CD4-positive, alpha-beta T cell treated with Interleukin-2 at 100 ng/mL for 4 hours (primary cell): ENCODE measurements around the gene IGFL4.

Experiments used
- DNase-seq: peaks from one replicate; pipeline ENCODE4 v3.0.0-alpha.2; 2020; ENCODE audit warnings: low spot score

IGFL4 gene

DNA sequence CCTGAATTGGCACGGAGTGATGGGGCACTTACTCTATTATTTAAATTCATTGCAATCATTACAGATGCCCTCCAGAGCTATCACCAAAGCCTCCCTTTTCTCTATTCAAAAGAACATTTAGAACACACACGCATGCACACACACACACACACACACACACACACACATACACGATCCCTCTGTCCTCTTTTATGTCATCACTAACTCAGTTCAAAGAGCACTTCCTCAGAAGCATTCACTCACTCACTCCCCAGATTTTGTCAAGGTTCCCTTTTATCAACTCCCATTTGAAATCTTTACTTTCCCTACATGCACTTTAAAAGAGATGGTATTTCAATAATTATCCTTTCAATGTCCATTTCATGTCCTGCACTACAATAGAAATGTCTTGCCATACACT is 22.4 kb upstream of the IGFL4 start:
- no peak for DNase-seq

DNA sequence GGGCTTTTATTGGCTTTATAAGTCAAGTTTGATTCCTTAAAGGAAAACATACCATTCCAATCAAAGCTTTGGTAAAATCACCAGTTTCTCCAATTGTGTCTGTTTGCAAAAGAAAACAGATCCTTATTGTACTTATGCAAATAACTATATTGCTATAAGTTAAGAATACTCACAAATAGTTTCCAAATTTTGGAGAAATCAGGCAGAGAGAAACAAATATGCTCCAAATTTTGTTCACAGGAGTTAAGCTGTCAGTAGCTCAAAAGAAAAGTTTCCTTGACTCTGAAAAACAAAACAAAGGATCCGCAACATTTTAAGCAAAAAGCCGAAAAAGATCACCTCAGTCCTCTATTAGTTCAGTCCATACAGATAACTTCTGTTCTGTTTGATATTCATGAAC is 19.2 kb upstream of the IGFL4 start:
- DNase-seq, result no peak

- DNase-seq, result no peak
These were observed 18.0 kb upstream of the IGFL4 start for GRCh38 chr19:46058778-46059177.

DNA sequence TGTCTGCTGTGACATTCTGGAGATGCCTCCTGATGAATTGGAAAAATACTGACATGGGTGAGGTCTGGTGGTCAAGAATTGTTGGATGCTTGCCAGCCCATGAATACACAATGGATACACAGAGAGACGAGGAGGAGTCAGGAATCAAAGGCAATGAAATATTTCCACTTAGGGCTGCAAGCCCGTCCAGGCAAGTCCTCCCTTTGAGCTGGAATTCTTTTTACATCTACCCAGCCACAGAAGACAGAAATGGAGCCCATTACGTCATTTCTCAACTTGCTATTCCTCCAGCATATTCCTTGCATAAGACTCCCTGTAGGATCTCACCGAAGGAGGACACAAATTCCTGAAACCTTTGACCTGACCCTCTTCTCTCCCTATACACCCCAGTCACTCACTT is 15.7 kb upstream of the IGFL4 start:
- DNase-seq, result no peak

DNA sequence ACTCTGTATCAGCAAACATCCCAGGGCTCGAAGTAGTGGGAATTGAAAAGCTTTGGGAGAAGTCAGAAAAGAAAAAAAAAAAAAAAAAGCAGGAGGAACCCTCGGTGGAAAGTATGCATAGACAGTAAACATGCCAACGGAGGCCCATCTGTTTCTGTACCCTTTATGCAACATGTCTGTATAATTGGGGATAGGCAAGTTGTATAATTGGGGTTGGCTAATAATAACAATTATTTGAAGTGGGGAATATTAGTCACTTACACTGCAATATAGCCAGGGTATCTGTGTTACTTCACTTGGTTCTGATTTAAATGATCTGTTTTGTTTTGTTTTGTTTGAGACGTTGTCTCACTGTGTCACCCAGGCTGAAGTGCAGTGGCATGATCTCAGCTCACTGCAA is 12.1 kb upstream of the IGFL4 start:
- no peak for DNase-seq

DNA sequence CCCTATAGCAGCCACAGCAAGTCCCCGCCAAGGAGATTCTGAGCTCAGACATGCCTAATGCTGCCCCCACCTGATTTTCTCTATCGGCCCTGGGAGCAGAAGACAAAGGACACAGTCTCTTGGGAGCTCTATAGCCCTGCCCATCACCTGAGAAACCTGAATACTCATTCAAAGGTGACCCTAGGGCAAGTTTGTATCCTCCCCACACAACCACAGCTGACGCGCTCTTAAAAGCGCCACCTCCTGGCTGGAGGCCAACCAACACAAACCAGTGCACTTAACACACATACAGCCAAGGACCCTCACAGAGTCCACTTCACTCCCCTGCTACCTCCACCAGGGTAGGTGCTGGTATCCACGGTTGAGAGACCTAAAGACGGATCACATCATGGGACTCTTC is 8.8 kb upstream of the IGFL4 start:
- no peak for DNase-seq

DNA sequence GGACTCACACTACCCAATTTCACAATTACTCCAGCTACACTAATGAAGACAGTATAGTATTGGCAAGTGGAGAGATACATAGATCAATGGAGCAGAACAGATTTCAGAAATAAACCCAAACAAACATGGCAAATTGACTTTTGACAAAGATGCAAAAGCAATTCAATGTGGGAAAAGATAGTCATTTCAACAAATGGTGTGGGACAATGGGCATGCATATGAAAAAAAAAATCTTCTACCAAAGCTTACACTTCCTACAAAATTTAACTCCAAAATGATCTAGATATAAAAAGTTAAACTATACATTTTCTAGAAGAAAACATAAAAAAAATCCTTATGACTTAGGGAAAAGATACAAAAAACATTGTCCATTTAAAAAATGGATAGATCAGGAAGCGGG is 2.7 kb upstream of the IGFL4 start:
- DNase-seq, result no peak

- DNase-seq, result no peak
These were observed 1.6 kb upstream of the IGFL4 start for GRCh38 chr19:46042252-46042883.

DNA sequence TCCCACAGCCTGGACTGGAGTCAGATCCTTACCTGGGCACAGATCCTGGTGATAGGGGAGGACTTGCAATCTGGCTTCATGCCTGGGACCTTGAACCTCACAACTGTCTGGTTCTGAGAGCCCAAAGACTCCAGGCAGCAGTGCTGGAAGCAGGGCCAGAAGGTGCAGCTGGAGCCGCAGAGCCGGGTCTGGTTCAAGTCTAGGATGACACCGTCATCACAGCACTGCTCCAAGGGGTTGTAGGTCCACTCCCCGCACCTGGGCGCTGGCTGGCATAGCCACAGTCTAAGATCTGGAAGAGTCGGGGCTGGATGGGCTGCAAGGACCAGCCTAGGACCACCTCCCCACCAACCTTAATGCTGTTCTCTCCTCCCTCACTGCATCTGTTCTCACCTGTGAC is 677 bp downstream of the IGFL4 start:
- no peak for DNase-seq

GRCh38 chr19:46036744-46037128 is 4.1 kb downstream of the IGFL4 start:
- no peak for DNase-seq

GRCh38 chr19:46035986-46036743 is 4.6 kb downstream of the IGFL4 start:
- no peak for DNase-seq

GRCh38 chr19:46035546-46035945 is 5.3 kb downstream of the IGFL4 start:
- no peak for DNase-seq

DNA sequence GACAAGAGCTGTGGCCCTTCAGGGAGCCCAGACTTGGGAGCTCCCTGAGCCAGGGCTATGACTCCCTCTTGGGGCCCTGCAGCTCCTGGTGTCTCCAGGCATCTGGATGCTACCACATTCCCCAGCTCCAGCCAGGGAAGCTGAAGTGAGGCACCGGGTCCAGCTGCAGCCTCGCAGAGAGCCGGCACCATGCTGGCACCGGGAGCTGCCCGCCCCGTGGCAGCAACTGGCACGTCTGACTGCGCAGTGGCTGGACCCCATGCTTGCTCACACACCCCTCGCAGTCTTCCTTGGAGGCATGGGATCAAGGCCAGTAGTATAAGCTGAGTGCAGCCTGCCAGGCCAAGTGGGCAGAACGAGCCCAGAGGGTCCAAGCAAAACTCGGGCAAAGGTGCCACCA is 7.4 kb downstream of the IGFL4 start:
- no peak for DNase-seq

GRCh38 chr19:46032597-46033025 is 8.2 kb downstream of the IGFL4 start:
- no peak for DNase-seq

GRCh38 chr19:46031781-46032596 is 8.8 kb downstream of the IGFL4 start:
- DNase-seq, result no peak

DNA sequence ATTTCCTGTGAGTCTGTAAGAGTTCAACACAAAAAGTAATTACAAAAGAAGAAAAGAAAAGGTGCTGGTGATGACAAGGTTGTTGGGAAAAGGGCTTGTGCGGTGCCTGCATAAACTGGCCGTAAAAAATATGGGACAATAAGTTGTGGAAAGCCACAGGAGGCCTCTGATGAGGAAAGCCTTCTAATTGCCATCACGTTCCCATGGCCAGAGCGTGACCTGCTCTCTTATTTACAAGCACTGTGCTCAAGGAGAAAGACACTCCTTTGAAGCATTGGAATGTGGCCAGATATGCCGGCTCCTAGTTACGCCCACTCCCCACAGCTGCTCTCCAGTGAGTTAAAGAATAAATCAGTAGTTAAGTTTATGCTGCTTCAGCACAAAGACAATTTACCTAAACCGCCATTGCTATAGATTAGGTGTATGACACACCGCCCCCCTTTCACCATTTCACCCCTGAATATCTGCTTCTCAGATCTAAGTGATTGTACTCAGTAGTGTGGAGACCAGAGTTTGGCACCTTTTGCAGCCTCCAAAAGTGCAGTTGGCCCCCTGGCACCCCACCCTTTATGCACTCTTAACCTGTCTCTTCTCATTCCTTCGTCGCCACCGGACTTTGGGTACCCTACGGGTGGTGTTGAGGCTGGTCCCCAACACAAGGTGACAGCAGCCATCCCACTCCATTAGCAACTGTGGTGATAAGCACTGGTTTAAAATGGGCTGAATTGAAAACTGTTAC is 9.8 kb downstream of the IGFL4 start:
- DNase-seq, result no peak

- DNase-seq, result no peak
These were observed 15.0 kb downstream of the IGFL4 start for GRCh38 chr19:46025835-46026234.

- DNase-seq, result no peak
These were observed 17.5 kb downstream of the IGFL4 start for GRCh38 chr19:46023311-46023779.

- no peak for DNase-seq
These were observed 18.1 kb downstream of the IGFL4 start, which contains the start of gene PGLYRP1 for GRCh38 chr19:46022431-46023310. PGLYRP1 (minus strand) TSS chr19:46023053; CDS start chr19:46023021, 32 bp downstream.

DNA sequence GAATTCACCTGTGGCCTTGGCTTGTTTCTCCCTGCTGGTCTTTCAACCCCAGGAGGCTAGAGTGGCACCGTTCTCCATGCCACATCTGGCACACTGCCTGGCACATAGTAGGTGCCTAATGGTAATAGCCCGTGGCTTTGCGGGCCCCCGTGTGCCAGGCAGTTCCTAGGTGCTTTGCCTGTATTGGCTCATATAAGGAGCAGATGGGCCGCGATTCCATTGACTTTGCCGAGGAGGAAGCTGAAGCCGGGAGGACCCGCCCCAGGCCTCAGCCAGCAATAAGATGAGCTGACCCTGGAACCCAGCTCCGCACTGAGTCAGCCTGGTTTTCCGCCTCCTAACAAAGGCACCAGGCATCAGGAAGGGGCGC is 18.8 kb downstream of the IGFL4 start:
- no peak for DNase-seq

DNA sequence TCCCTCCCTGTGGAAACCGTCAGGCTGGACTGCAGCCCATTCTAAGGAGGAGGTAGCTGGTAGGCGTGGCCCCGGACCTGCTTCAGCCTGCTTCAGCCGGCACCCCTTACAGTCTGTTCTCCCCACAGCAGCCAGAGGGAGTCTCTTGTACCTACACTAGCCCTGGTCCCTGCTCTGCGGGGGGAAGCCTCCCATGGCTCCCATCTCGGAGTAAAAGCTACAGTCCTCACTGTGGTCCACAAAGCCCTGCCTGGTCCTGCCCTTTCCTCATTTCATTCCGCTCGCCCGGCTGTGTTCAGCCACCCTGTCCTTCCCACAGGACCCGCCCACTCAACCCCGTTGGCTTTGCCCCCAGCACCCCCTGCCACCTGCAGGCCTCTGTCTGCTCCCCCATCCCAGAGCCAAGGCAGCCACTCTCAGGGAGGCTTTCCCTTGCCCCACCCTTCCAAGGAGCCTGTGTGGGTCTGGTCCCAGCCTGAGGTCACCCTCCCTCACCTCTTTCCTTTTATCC is 19.2 kb downstream of the IGFL4 start:
- DNase-seq, result no peak
